B cell (primary cell): ENCODE data around the gene HARBI1. TPM values are rescaled to one million over a fixed set of nuclear protein-coding genes. Genes with fewer than 3 reads are reported as not detected.

Experiments
- ATAC-seq: fragments of 200-7000 bp; cut with Tn5 transposase; one replicate; pipeline ENCODE4 v1.10.0; 2021; ENCODE audit warnings: low read depth, mild to moderate bottlenecking, moderate number of reproducible peaks, moderate library complexity
- CTCF ChIA-PET: fragments of 350-600 bp; sonication (Branson Sonifier 250); formaldehyde crosslinking; loops from one replicate; lab custom pipeline; 2021; ENCODE audit warnings: antibody characterized with exemption, inconsistent platforms; lab: Charles Lee
- POLR2A ChIA-PET: fragments of 350-600 bp; sonication (Branson Sonifier 250); formaldehyde crosslinking; loops from one replicate; lab custom pipeline; 2021; ENCODE audit warnings: antibody characterized with exemption; lab: Charles Lee
- DNase-seq: peaks from one replicate; pipeline ENCODE4 v3.0.0; 2013
- H2AFZ ChIP-seq: 2 replicates; pipeline ENCODE4 v1.6.1; 2012; ENCODE audit warnings: mild to moderate bottlenecking, low read depth, low read length; ENCODE audit not compliant: insufficient read depth, poor library complexity, severe bottlenecking
- H3K27ac ChIP-seq, 2 donors: 1 replicate in 1 of 2; 2 replicates in 1 of 2; pipeline ENCODE4 v1.5.1; 2012 to 2013; ENCODE audit warnings: low read length in 2 of 2, mild to moderate bottlenecking in 2 of 2, moderate library complexity in 1 of 2
- H3K27me3 ChIP-seq, 4 experiments: fragments of 200-600 bp in 1 of 4; sonication (generic) in 1 of 4; replicated peaks in 1 of 4; 1 replicate in 2 of 4; 2 replicates in 2 of 4; pipeline versions ENCODE4 v1.6.1 to v1.7.0; 2013 to 2016; ENCODE audit warnings: low read length in 3 of 4, mild to moderate bottlenecking in 2 of 4, mixed read lengths in 1 of 4, moderate library complexity in 1 of 4; ENCODE audit not compliant: insufficient read depth in 4 of 4, control insufficient read depth in 3 of 4; ENCODE audit errors: control extremely low read depth in 1 of 4
- H3K36me3 ChIP-seq, 2 experiments: replicated peaks in 1 of 2; 1 replicate in 1 of 2; 2 replicates in 1 of 2; pipeline versions ENCODE4 v1.6.1 to v1.7.1; 2013; ENCODE audit warnings: low read length in 1 of 2; ENCODE audit not compliant: insufficient read depth in 2 of 2, control insufficient read depth in 1 of 2; ENCODE audit errors: control extremely low read depth in 1 of 2, extremely low read depth in 1 of 2
- H3K4me1 ChIP-seq, 2 donors: fragments of 200-600 bp in 1 of 2; sonication (generic) in 1 of 2; 1 replicate in 1 of 2; 2 replicates in 1 of 2; pipeline versions ENCODE4 v1.5.1 to v1.6.1; 2013 to 2017; ENCODE audit warnings: low read length in 2 of 2; ENCODE audit not compliant: control insufficient read depth in 2 of 2, insufficient read depth in 2 of 2
- H3K4me2 ChIP-seq: replicated peaks from 2 replicates; pipeline ENCODE3; 2012; ENCODE audit warnings: mild to moderate bottlenecking, low read depth, low read length; ENCODE audit not compliant: poor library complexity, severe bottlenecking
- H3K4me3 ChIP-seq, 5 experiments: fragments of 200-600 bp in 1 of 5; sonication (generic) in 1 of 5; 1 replicate in 3 of 5; 2 replicates in 2 of 5; pipeline versions ENCODE4 v1.5.1 to v1.7.0; 2011 to 2016; ENCODE audit warnings: low read length in 4 of 5, mild to moderate bottlenecking in 4 of 5, low read depth in 2 of 5, control low read depth in 1 of 5, moderate library complexity in 1 of 5; ENCODE audit not compliant: insufficient read depth in 1 of 5; ENCODE audit errors: control extremely low read depth in 1 of 5, extremely low read depth in 1 of 5
- H3K79me2 ChIP-seq: fragments of 200-600 bp; sonication (generic); one replicate; pipeline ENCODE4 v1.6.0; 2016; ENCODE audit warnings: low read length; ENCODE audit not compliant: control insufficient read depth, insufficient read depth
- H3K9ac ChIP-seq: fragments of 200-600 bp; sonication (generic); 2 replicates; pipeline ENCODE4 v1.6.1; 2017; ENCODE audit warnings: mild to moderate bottlenecking, low read length, moderate library complexity
- H3K9me3 ChIP-seq, 3 donors: one replicate each; pipeline versions ENCODE4 v1.6.1 to v1.7.1; 2013; ENCODE audit warnings: low read length in 2 of 3; ENCODE audit not compliant: control insufficient read depth in 2 of 3, insufficient read depth in 1 of 3; ENCODE audit errors: control extremely low read depth in 1 of 3
- H4K20me1 ChIP-seq: 2 replicates; pipeline ENCODE4 v1.6.0; 2012; ENCODE audit warnings: mild to moderate bottlenecking, low read length; ENCODE audit not compliant: insufficient read depth, control insufficient read depth, poor library complexity, severe bottlenecking
- H3K27ac Mint-ChIP-seq: one replicate; pipeline ENCODE4 v1.8.0; 2021; ENCODE audit warnings: mixed read lengths
- H3K27me3 Mint-ChIP-seq: one replicate; pipeline ENCODE4 v1.8.0; 2021; ENCODE audit warnings: mixed read lengths
- H3K4me1 Mint-ChIP-seq: one replicate; pipeline ENCODE4 v1.8.0; 2021; ENCODE audit warnings: mixed read lengths
- H3K4me3 Mint-ChIP-seq: one replicate; pipeline ENCODE4 v1.8.0; 2021; ENCODE audit warnings: mixed read lengths
- H3K9me3 Mint-ChIP-seq: one replicate; pipeline ENCODE4 v1.8.0; 2022; ENCODE audit warnings: mixed read lengths; ENCODE audit not compliant: insufficient read depth
- CTCF ChIP-seq: fragments of 200-600 bp; IDR thresholded peaks from one replicate; pipeline ENCODE4 v1.8.0; 2022; ENCODE audit warnings: antibody characterized with exemption, mild to moderate bottlenecking
- EZH2 ChIP-seq: IDR thresholded peaks from 2 replicates; pipeline ENCODE4 v1.6.1; 2012; ENCODE audit warnings: borderline replicate concordance, low read depth, mild to moderate bottlenecking, moderate library complexity, low read length; ENCODE audit not compliant: insufficient read depth, poor library complexity, severe bottlenecking
- WGBS: methylation state at CpG from one replicate; pipeline ENCODE4 v1.1.5; 2013; ENCODE audit warnings: missing lambda C conversion rate; ENCODE audit not compliant: insufficient coverage; 5-methylcytosine and 5-hydroxymethylcytosine counted together
- intact Hi-C: fragments of 100-400 bp; cut with micrococcal nuclease; formaldehyde crosslinking; loops from one replicate; pipeline ENCODE4 v1.10.0; 2022
- polyA plus RNA-seq: library from polyadenylated mRNA; depleted of rRNA; stranded (reverse); fragments of >200 nt; gene quantifications from 2 replicates; pipeline ENCODE4 v1.2.3, GENCODE V29; 2012
- total RNA-seq, 2 donors: library from RNA; stranded (reverse); fragments of 120-200 nt in 1 of 2; gene quantifications; 1 replicate in 1 of 2; 2 replicates in 1 of 2; pipeline versions ENCODE4 v1.2.3 to v1.2.4, GENCODE V29; 2013 to 2022

HARBI1 gene
- total and polyA plus RNA-seq, 2 donors (not counting 1 experiment from before 2014, with no cell fraction given), result 7.7 to 8.0 TPM

- WGBS, result 100% methylated on average over 5 of the region's 6 CpGs
- ChIA-PET CTCF (no interaction called here), POLR2A (no interaction called here)
- Mint-ChIP-seq H3K4me3 (no peak overlapping the region), H3K4me1 (peaks cover 15% of the 10 kb centered on the region), H3K27ac (no peak overlapping the region), H3K9me3 (no peaks in the 10 kb centered on the region), H3K27me3 (no peaks in the 10 kb centered on the region)
- peaks cover 9% of the 10 kb centered on the region for H4K20me1 ChIP-seq
- no peak for ATAC-seq
- no peaks in the 10 kb centered on the region for H3K9me3 ChIP-seq
- DNase-seq, result no peak
- H3K79me2 ChIP-seq, result peaks cover 23% of the 10 kb centered on the region
- no peaks in the 10 kb centered on the region for H3K36me3 ChIP-seq
- peaks cover 12 to 13% of the 10 kb centered on the region in 2 donors for H3K4me1 ChIP-seq
- H2AFZ ChIP-seq, result no peak overlapping the region
- H3K27ac ChIP-seq, result no peak overlapping the region
- no peak overlapping the region for H3K4me2 ChIP-seq
- intact Hi-C loops, result no loop called here
- no peaks in the 10 kb centered on the region for H3K27me3 ChIP-seq
- H3K4me3 ChIP-seq, result no peak overlapping the region
- H3K9ac ChIP-seq, result no peak overlapping the region
- TF ChIP-seq CTCF (no peak), EZH2 (no peak)
Measured at GRCh38 chr11:46597609-46598219, 19.3 kb downstream of the HARBI1 start.

GRCh38 chr11:46597155-46597554, 19.9 kb downstream of the HARBI1 start:
- ATAC-seq (no peak), DNase-seq (no peak)
- ChIA-PET CTCF (no interaction called here), POLR2A (no interaction called here)
- Histone ChIP-seq H2AFZ (no peak overlapping the region), H3K27me3 (no peaks in the 10 kb centered on the region), H3K9me3 (no peaks in the 10 kb centered on the region), H3K79me2 (peaks cover 29% of the 10 kb centered on the region), H3K4me1 (peaks cover 17 to 18% of the 10 kb centered on the region in 2 donors), H3K4me2 (no peak overlapping the region), H3K27ac (no peak overlapping the region), H3K9ac (no peak overlapping the region), H3K36me3 (no peaks in the 10 kb centered on the region), H4K20me1 (peaks cover 15% of the 10 kb centered on the region), H3K4me3 (no peak overlapping the region)
- no CpG with 5 or more reads among the region's 1 CpG for WGBS
- Mint-ChIP-seq H3K9me3 (no peaks in the 10 kb centered on the region), H3K27ac (no peak overlapping the region), H3K4me3 (no peak overlapping the region), H3K27me3 (no peaks in the 10 kb centered on the region), H3K4me1 (peaks cover 19% of the 10 kb centered on the region)
- intact Hi-C loops, result no loop called here
- TF ChIP-seq EZH2 (no peak), CTCF (no peak)
